Measurements from ENCODE around the gene DLG2. TPM values are rescaled to one million over a fixed set of nuclear protein-coding genes. Genes with fewer than 3 reads are reported as not detected.
"Not testable (repeated sequence)": the region's sequence is repeated elsewhere in the genome, so short reads cannot be mapped to it uniquely, and the experiment has no call there.

DLG2 gene
- total RNA-seq, 3 donors from 2014 or later, result 4.3 to 12.3 (median 6.9) TPM

DNA sequence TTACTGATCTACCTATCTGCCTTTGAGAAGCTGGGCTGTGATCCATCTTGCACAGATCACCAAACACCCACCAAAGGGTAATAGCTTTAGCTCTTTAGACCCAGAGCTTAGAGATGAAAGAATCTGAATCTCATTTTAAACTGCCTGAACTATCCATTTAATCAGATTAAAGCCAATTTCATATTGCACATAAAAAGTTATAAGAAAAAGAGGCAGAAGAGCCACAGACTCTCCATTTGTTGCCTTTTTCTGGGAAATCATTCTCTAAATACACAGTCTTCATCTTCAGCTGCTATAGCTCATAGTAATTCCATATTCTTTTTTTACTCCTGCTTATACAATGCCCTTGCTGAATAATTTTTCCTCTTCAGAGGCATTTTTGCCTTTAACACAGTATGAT, 271.2 kb downstream of the DLG2 start:
- intact Hi-C loops (cut with DNase I; ENCODE audit: low total_unique reads), result no loop called here
- no peaks in the 10 kb centered on the region for H3K27me3 ChIP-seq
- H3K27ac ChIP-seq, result no peak overlapping the region
- no peaks in the 10 kb centered on the region for H3K9me3 ChIP-seq
- TF ChIP-seq POLR2AphosphoS5 (IDR thresholded peaks at IDR 0.05), result no peak
- no peak for TF ChIP-seq POLR2A (IDR thresholded peaks at IDR 0.05)
- TF ChIP-seq, protein P1, sequence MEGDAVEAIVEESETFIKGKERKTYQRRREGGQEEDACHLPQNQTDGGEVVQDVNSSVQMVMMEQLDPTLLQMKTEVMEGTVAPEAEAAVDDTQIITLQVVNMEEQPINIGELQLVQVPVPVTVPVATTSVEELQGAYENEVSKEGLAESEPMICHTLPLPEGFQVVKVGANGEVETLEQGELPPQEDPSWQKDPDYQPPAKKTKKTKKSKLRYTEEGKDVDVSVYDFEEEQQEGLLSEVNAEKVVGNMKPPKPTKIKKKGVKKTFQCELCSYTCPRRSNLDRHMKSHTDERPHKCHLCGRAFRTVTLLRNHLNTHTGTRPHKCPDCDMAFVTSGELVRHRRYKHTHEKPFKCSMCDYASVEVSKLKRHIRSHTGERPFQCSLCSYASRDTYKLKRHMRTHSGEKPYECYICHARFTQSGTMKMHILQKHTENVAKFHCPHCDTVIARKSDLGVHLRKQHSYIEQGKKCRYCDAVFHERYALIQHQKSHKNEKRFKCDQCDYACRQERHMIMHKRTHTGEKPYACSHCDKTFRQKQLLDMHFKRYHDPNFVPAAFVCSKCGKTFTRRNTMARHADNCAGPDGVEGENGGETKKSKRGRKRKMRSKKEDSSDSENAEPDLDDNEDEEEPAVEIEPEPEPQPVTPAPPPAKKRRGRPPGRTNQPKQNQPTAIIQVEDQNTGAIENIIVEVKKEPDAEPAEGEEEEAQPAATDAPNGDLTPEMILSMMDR (IDR thresholded peaks at IDR 0.05), result no peak
- no peaks in the 10 kb centered on the region for H3K36me3 ChIP-seq
- no peak for DNase-seq (ENCODE audit: low spot score in 2 of 2)
- H3K4me1 ChIP-seq, result no peaks in the 10 kb centered on the region
- no peak overlapping the region for H3K4me3 ChIP-seq

DNA sequence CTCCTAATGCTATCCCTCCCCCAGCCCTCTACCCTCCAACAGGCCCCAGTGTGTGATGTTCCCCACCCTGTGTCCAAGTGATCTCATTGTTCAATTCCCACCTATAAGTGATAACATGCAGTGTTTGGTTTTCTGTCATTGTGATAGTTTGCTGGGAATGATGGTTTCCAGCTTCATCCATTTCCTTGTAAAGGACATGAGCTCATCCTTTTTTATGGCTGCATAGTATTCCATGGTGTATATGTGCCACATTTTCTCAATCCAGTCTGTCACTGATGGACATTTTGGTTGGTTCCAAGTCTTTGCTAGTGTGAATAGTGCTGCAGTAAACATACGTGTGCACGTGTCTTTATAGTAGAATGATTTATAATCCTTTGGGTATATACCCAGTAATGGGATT, 277.6 kb downstream of the DLG2 start:
- H3K27ac ChIP-seq; DNase-seq (ENCODE audit: low spot score in 2 of 2); H3K4me3 ChIP-seq; H3K27me3 ChIP-seq; H3K4me1 ChIP-seq; H3K9me3 ChIP-seq; H3K36me3 ChIP-seq; intact Hi-C loops (cut with DNase I; ENCODE audit: low total_unique reads): not testable (repeated sequence)

DNA sequence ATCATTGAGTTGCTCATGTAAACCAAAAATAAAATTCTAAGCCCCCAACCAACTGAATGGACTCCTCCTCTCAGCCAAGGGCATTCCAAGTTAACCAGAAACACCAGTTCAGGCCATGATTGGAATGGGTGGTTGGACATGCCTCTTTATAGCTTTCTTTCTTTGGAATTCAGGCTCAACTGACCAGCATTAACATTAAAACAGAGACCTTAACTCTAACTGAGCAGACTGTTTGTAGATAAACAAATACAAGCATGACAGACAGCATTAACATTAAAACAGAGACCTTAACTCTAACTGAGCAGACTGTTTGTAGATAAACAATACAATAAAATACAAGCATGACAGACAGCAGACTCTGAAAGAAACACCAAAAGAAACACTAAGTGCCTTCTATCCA, 278.2 kb downstream of the DLG2 start:
- intact Hi-C loops (cut with DNase I; ENCODE audit: low total_unique reads), result no loop called here
- Histone ChIP-seq H3K36me3 (no peaks in the 10 kb centered on the region), H3K27ac (no peak overlapping the region), H3K27me3 (no peaks in the 10 kb centered on the region), H3K4me3 (no peak overlapping the region), H3K9me3 (peaks cover 3 to 7% of the 10 kb centered on the region in 2 donors), H3K4me1 (no peaks in the 10 kb centered on the region)
- TF ChIP-seq POLR2A (IDR thresholded peaks at IDR 0.05), result no peak
- TF ChIP-seq, protein P1 (IDR thresholded peaks at IDR 0.05), result no peak
- TF ChIP-seq POLR2AphosphoS5 (IDR thresholded peaks at IDR 0.05), result no peak
- no peak for DNase-seq (ENCODE audit: low spot score in 2 of 2)

DNA sequence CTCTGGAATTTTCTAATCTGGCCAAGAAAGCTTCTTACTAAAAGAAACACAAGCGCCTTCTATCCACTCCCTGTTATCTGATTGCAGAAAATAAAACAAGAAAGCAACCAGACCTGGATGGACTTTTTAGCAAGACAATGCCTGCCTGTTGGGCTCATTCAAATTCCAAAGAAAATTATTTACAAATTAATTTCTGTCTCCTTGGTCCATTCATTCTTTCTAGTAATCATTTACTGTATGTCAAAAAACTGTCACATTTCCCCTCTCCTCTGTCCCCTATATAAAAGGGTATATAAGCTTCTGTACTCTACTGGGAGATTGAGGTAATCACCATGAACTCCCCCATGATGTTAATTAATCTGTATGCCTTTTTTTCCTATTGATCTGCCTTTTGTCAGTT, 279.9 kb downstream of the DLG2 start:
- TF ChIP-seq POLR2AphosphoS5 (IDR thresholded peaks at IDR 0.05) (no peak), POLR2A (IDR thresholded peaks at IDR 0.05) (no peak)
- TF ChIP-seq, protein P1 (IDR thresholded peaks at IDR 0.05), result no peak
- Histone ChIP-seq H3K36me3 (no peaks in the 10 kb centered on the region), H3K9me3 (peaks cover 3 to 7% of the 10 kb centered on the region in 2 donors), H3K27me3 (no peaks in the 10 kb centered on the region), H3K4me1 (no peaks in the 10 kb centered on the region), H3K4me3 (no peak overlapping the region), H3K27ac (no peak overlapping the region)
- intact Hi-C loops (cut with DNase I; ENCODE audit: low total_unique reads), result no loop called here
- no peak for DNase-seq (ENCODE audit: low spot score in 2 of 2)

DNA sequence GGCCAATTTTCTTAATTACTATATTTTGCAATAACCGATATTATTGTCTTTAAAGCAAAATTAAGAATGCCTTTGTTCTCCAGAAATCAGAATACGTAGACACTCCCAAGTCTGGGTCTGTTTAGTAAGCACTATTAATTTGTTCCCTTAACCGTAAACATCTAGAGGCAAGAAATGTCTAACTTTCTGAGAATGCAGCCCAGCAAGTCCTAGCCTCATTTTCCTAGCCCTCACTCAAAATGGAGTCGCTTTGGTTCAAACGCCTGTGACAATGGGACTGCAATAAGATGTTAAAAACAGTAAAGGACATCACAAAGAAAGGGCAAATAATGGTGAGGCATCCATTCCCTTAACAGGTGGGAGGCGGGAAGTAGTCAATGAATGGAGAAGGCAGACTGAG, 280.7 kb downstream of the DLG2 start:
- Histone ChIP-seq H3K4me1 (no peaks in the 10 kb centered on the region), H3K9me3 (peaks cover 3 to 13% of the 10 kb centered on the region in 2 donors), H3K36me3 (no peaks in the 10 kb centered on the region), H3K4me3 (no peak overlapping the region), H3K27me3 (no peaks in the 10 kb centered on the region), H3K27ac (no peak overlapping the region)
- intact Hi-C loops (cut with DNase I; ENCODE audit: low total_unique reads), result no loop called here
- DNase-seq (ENCODE audit: low spot score in 2 of 2), result no peak
- TF ChIP-seq POLR2A (IDR thresholded peaks at IDR 0.05) (no peak), POLR2AphosphoS5 (IDR thresholded peaks at IDR 0.05) (no peak)
- TF ChIP-seq, protein P1 (IDR thresholded peaks at IDR 0.05), result no peak

DNA sequence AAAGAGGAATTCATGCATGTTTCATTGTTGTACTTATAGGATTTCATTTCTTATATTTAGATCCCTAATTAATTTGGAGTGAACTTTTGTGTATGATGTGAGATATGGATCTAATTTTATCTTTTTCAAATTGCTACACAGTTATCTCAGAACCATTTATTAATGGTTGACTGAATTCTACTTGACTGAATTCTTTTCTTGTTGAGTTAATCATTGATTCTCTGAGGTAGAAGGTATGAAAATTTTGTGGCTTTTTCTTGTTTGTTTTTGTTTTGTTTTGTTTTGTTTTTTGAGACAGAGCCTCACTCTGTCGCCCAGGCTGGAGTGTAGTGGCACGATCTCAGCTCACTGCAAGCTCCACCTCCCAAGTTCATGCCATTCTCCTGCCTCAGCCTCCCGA, 286.3 kb downstream of the DLG2 start:
- DNase-seq (ENCODE audit: low spot score in 2 of 2); H3K4me3 ChIP-seq; H3K27ac ChIP-seq; intact Hi-C loops (cut with DNase I; ENCODE audit: low total_unique reads); H3K4me1 ChIP-seq; H3K36me3 ChIP-seq; H3K27me3 ChIP-seq: not testable (repeated sequence)
- peaks cover 5 to 20% of the 10 kb centered on the region in 2 donors for H3K9me3 ChIP-seq
